ENCODE measurements around the gene ACAT2. TPM values are rescaled to one million over a fixed set of nuclear protein-coding genes. Genes with fewer than 3 reads are reported as not detected.
A peak's percentile ranks its signal among the peaks of the same experiment; 100 is the strongest.
"Not testable (repeated sequence)": the region's sequence is repeated elsewhere in the genome, so short reads cannot be mapped to it uniquely, and the experiment has no call there.

Gene ACAT2
- total RNA-seq, 1 donor from 2014 or later = 34.1 TPM

DNA sequence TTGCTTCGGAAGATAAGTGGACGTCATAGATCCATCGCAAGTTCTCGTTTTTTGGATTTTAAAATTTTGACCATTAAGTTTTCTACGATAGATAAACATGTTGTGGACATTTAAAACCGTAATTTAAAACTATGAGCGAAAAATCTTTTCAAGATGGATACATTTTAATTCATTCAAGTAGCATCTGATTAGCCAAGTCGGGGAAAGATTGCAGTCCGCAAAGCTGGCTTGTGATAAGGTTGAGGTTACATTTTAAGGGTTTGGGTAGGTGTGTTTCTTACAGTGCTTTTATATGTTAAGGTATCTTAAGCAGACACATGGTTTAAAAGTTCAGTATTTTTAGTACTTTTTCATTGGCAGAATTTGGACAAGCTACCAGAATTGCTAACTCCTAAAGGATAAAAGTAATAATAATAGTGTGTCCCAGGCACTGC lies 33.3 kb upstream of the ACAT2 start:
- H3K36me3 ChIP-seq (ENCODE audit: control insufficient read depth, insufficient read depth, low read length) = no peaks in the 10 kb centered on the region
- DNase-seq (ENCODE audit: low read depth) = no peak
- TF ChIP-seq CTCF (IDR thresholded peaks at IDR 0.05; ENCODE audit: insufficient read depth, low read length, poor library complexity, severe bottlenecking) = no peak
- H3K4me3 ChIP-seq (ENCODE audit: low read depth, low read length) = peak overlapping the region; percentile 95
- no peaks in the 10 kb centered on the region for H3K27me3 ChIP-seq (ENCODE audit: control insufficient read depth, insufficient read depth, low read length)

DNA sequence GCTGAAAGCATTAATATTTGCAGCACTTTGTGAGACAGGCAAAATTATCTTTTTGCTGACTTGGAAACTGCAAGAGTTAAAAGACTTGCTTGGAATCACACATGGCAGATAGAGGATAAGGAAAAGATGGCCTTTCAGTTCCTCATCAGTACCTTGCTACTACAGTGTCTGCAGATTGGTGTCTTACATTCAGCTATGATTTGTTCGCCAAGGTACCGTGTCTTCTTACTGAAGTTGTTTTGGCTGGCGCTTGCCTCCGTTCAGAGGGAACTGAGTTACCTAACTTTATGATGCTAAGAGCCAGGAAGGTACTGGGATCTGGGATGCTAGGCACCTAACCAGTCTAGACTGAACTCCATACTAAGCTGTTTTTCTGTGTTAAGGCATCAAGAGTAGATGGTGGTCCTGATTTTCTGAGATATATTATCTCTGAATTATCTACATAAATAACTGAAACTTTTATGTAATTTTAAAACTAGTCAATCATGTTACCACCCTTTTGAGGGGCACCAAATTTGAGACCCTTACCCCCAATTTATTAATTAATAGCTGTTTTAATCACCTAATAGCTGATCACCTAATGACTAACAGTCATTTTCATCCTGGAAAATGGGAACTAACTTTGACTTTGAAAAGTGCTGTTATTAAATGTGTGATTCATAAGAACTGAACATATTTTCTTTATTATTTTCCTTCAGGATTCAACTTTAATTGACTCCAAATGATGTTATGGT lies 32.1 kb upstream of the ACAT2 start:
- no peak for TF ChIP-seq CTCF (IDR thresholded peaks at IDR 0.05; ENCODE audit: insufficient read depth, low read length, poor library complexity, severe bottlenecking)
- DNase-seq (ENCODE audit: low read depth) = no peak
- no peaks in the 10 kb centered on the region for H3K27me3 ChIP-seq (ENCODE audit: control insufficient read depth, insufficient read depth, low read length)

GRCh38 chr6:159730332-159730676 lies 31.5 kb upstream of the ACAT2 start:
- DNase-seq (ENCODE audit: low read depth) = no peak
- H3K27me3 ChIP-seq (ENCODE audit: control insufficient read depth, insufficient read depth, low read length) = no peaks in the 10 kb centered on the region
- H3K36me3 ChIP-seq (ENCODE audit: control insufficient read depth, insufficient read depth, low read length) = no peaks in the 10 kb centered on the region
- TF ChIP-seq CTCF (IDR thresholded peaks at IDR 0.05; ENCODE audit: insufficient read depth, low read length, poor library complexity, severe bottlenecking) = no peak
- no peak overlapping the region for H3K4me3 ChIP-seq (ENCODE audit: low read depth, low read length)

More for the DNA sequence above, 32.1 kb upstream of the ACAT2 start:
- Histone ChIP-seq H3K4me3 (ENCODE audit: low read depth, low read length) (peak overlapping the region; percentile 28), H3K36me3 (ENCODE audit: control insufficient read depth, insufficient read depth, low read length) (no peaks in the 10 kb centered on the region)

GRCh38 chr6:159732550-159732949 lies 29.3 kb upstream of the ACAT2 start:
- DNase-seq (ENCODE audit: low read depth); H3K27me3 ChIP-seq (ENCODE audit: control insufficient read depth, insufficient read depth, low read length); H3K4me3 ChIP-seq (ENCODE audit: low read depth, low read length); H3K36me3 ChIP-seq (ENCODE audit: control insufficient read depth, insufficient read depth, low read length): not testable (repeated sequence)

DNA sequence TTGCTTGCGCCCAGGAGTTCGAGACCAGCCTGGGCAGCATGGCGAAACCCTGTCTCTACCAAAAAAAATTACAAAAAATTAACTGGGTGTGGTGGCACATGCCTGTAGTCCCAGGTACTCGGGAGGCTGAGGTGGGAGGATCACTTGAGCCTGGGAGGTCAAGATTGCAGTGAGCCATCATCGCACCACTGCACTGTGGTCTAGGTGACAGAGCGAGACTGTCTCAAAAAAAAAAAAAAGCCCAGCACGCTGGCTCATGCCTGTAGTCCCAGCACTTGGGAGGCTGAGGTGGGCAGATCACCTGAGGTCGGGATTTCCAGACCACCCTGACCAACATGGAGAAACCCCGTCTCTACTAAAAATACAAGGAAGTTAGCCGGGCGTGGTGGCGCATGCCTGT lies 28.4 kb upstream of the ACAT2 start:
- DNase-seq (ENCODE audit: low read depth); H3K36me3 ChIP-seq (ENCODE audit: control insufficient read depth, insufficient read depth, low read length); H3K27me3 ChIP-seq (ENCODE audit: control insufficient read depth, insufficient read depth, low read length); H3K4me3 ChIP-seq (ENCODE audit: low read depth, low read length): not testable (repeated sequence)

DNA sequence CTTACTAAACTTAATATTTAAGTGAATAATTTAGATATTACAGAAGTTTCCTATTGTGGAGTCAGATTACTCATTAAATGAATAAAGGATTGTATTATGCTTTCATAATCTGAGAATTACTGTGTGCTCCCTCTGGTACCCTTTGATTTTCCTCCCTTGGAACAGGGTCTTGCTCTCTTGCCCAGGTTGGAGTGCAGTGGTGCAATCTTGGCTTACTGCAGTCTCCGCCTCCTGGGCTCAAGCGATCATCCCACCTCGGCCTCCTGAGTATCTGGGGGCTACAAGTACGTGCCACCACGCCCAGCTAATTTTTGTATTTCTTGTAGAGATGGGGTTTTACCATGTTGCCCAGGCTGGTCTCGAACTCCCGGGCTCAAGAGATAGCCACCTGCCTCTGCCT lies 24.9 kb upstream of the ACAT2 start:
- DNase-seq (ENCODE audit: low read depth) = no peak
- no peak for TF ChIP-seq CTCF (IDR thresholded peaks at IDR 0.05; ENCODE audit: insufficient read depth, low read length, poor library complexity, severe bottlenecking)
- H3K36me3 ChIP-seq (ENCODE audit: control insufficient read depth, insufficient read depth, low read length) = no peaks in the 10 kb centered on the region
- H3K4me3 ChIP-seq (ENCODE audit: low read depth, low read length) = no peak overlapping the region
- H3K27me3 ChIP-seq (ENCODE audit: control insufficient read depth, insufficient read depth, low read length) = no peaks in the 10 kb centered on the region

GRCh38 chr6:159739341-159739740 lies 22.5 kb upstream of the ACAT2 start:
- H3K27me3 ChIP-seq (ENCODE audit: control insufficient read depth, insufficient read depth, low read length) = no peaks in the 10 kb centered on the region
- H3K36me3 ChIP-seq (ENCODE audit: control insufficient read depth, insufficient read depth, low read length) = peaks cover 1% of the 10 kb centered on the region
- H3K4me3 ChIP-seq (ENCODE audit: low read depth, low read length) = no peak overlapping the region
- no peak for TF ChIP-seq CTCF (IDR thresholded peaks at IDR 0.05; ENCODE audit: insufficient read depth, low read length, poor library complexity, severe bottlenecking)
- no peak for DNase-seq (ENCODE audit: low read depth)

Measured in kidney epithelial cell (primary cell).